Measurements from ENCODE around the gene KCNK7.

KCNK7 gene

GRCh38 chr11:65584106-65584505 is 11.5 kb downstream of the KCNK7 start:
- no peak for ATAC-seq
- TF ChIP-seq TSHZ2 (CRISPR knock-in tag; IDR thresholded peaks at IDR 0.05) (no peak), OSR1 (CRISPR knock-in tag; IDR thresholded peaks at IDR 0.05) (no peak), CSRNP3 (CRISPR knock-in tag; IDR thresholded peaks at IDR 0.05) (no peak), PPARA (CRISPR knock-in tag; IDR thresholded peaks at IDR 0.05; ENCODE audit: borderline replicate concordance) (no peak), ISL1 (CRISPR knock-in tag; IDR thresholded peaks at IDR 0.05) (no peak), ZC3H10 (CRISPR knock-in tag; IDR thresholded peaks at IDR 0.05) (no peak), TOX (CRISPR knock-in tag; IDR thresholded peaks at IDR 0.05; ENCODE audit: borderline replicate concordance) (no peak), TCF4 (CRISPR knock-in tag; IDR thresholded peaks at IDR 0.05; ENCODE audit: borderline replicate concordance) (no peak), BACH2 (CRISPR knock-in tag; IDR thresholded peaks at IDR 0.05; ENCODE audit: borderline replicate concordance) (no peak)

GRCh38 chr11:65583589-65583988 is 12.0 kb downstream of the KCNK7 start:
- TF ChIP-seq BACH2 (CRISPR knock-in tag; IDR thresholded peaks at IDR 0.05; ENCODE audit: borderline replicate concordance) (no peak), ESRRG (CRISPR knock-in tag; IDR thresholded peaks at IDR 0.05) (no peak), PATZ1 (CRISPR knock-in tag; IDR thresholded peaks at IDR 0.05; ENCODE audit: borderline replicate concordance) (no peak), ZFP3 (CRISPR knock-in tag; IDR thresholded peaks at IDR 0.05) (no peak), CSRNP3 (CRISPR knock-in tag; IDR thresholded peaks at IDR 0.05) (no peak), TCF4 (CRISPR knock-in tag; IDR thresholded peaks at IDR 0.05; ENCODE audit: borderline replicate concordance) (no peak), ZNF565 (CRISPR knock-in tag; conservative IDR thresholded peaks at IDR 0.05; ENCODE audit: low read depth) (no peak), ZNF8 (CRISPR knock-in tag; IDR thresholded peaks at IDR 0.05) (no peak), RARB (CRISPR knock-in tag; IDR thresholded peaks at IDR 0.05) (no peak), OSR1 (CRISPR knock-in tag; IDR thresholded peaks at IDR 0.05) (no peak), ZNF70 (CRISPR knock-in tag; IDR thresholded peaks at IDR 0.05) (no peak), POU6F1 (CRISPR knock-in tag; IDR thresholded peaks at IDR 0.05; ENCODE audit: borderline replicate concordance, low read depth) (no peak), GLIS3 (CRISPR knock-in tag; IDR thresholded peaks at IDR 0.05) (no peak), ZFP30 (CRISPR knock-in tag; IDR thresholded peaks at IDR 0.05) (no peak), CREB5 (CRISPR knock-in tag; IDR thresholded peaks at IDR 0.05; ENCODE audit: low read depth) (no peak)
- ATAC-seq, result no peak

GRCh38 chr11:65581928-65582327 is 13.7 kb downstream of the KCNK7 start:
- ATAC-seq, result no peak
- TF ChIP-seq RARB (CRISPR knock-in tag; IDR thresholded peaks at IDR 0.05), result no peak
- TF ChIP-seq ZNF8 (CRISPR knock-in tag; IDR thresholded peaks at IDR 0.05), result no peak
- no peak for TF ChIP-seq ZFP30 (CRISPR knock-in tag; IDR thresholded peaks at IDR 0.05)
- no peak for TF ChIP-seq POU6F1 (CRISPR knock-in tag; IDR thresholded peaks at IDR 0.05; ENCODE audit: borderline replicate concordance, low read depth)
- TF ChIP-seq CREB5 (CRISPR knock-in tag; IDR thresholded peaks at IDR 0.05; ENCODE audit: low read depth), result no peak
- no peak for TF ChIP-seq TOX (CRISPR knock-in tag; IDR thresholded peaks at IDR 0.05; ENCODE audit: borderline replicate concordance)
- no peak for TF ChIP-seq ZNF565 (CRISPR knock-in tag; conservative IDR thresholded peaks at IDR 0.05; ENCODE audit: low read depth)
- TF ChIP-seq TCF4 (CRISPR knock-in tag; IDR thresholded peaks at IDR 0.05; ENCODE audit: borderline replicate concordance), result no peak

All from SK-N-SH treated with all-trans-retinoic acid at 6 μM for 48 hours (cell line).